Skeletal muscle cell (primary cell): Measurements from ENCODE around the gene CUEDC1.
A peak's percentile ranks its signal among the peaks of the same experiment; 100 is the strongest.
"Not testable (repeated sequence)": the region's sequence is repeated elsewhere in the genome, so short reads cannot be mapped to it uniquely, and the experiment has no call there.

ENCODE experiments used
- DNase-seq: peaks from one replicate; pipeline ENCODE4 v3.0.0-alpha.2; 2010; ENCODE audit warnings: low read depth
- H3K4me3 ChIP-seq: 2 replicates; pipeline ENCODE4 v1.5.1; 2011; ENCODE audit warnings: low read depth, mild to moderate bottlenecking, control low read depth, low read length, moderate library complexity

CUEDC1 gene

GRCh38 chr17:57922745-57923144, 32.5 kb downstream of the CUEDC1 start:
- not testable (repeated sequence) for DNase-seq, H3K4me3 ChIP-seq

GRCh38 chr17:57920916-57921703, 34.1 kb downstream of the CUEDC1 start:
- no peak for DNase-seq
- H3K4me3 ChIP-seq, result no peak overlapping the region

- H3K4me3 ChIP-seq, result no peak overlapping the region
- no peak for DNase-seq
Measured at GRCh38 chr17:57919918-57920317, 35.3 kb downstream of the CUEDC1 start.

GRCh38 chr17:57918017-57918895, 37.0 kb downstream of the CUEDC1 start:
- no peak for DNase-seq
- H3K4me3 ChIP-seq, result no peak overlapping the region

- H3K4me3 ChIP-seq, result no peak overlapping the region
- no peak for DNase-seq
Measured at GRCh38 chr17:57916925-57917858, 38.0 kb downstream of the CUEDC1 start.

- no peak overlapping the region for H3K4me3 ChIP-seq
- no peak for DNase-seq
Measured at GRCh38 chr17:57915985-57916757, 39.0 kb downstream of the CUEDC1 start.

- DNase-seq, result no peak
- no peak overlapping the region for H3K4me3 ChIP-seq
Measured at GRCh38 chr17:57915544-57915943, 39.7 kb downstream of the CUEDC1 start.

- no peak overlapping the region for H3K4me3 ChIP-seq
- DNase-seq, result no peak
Measured at GRCh38 chr17:57914273-57915142, 40.7 kb downstream of the CUEDC1 start.

GRCh38 chr17:57913575-57914272, 41.5 kb downstream of the CUEDC1 start:
- H3K4me3 ChIP-seq, result no peak overlapping the region
- no peak for DNase-seq

GRCh38 chr17:57911834-57912673, 43.2 kb downstream of the CUEDC1 start:
- no peak overlapping the region for H3K4me3 ChIP-seq
- peak; percentile 25 for DNase-seq

GRCh38 chr17:57910462-57911420, 44.5 kb downstream of the CUEDC1 start:
- H3K4me3 ChIP-seq, result no peak overlapping the region
- DNase-seq, result no peak

GRCh38 chr17:57909551-57909950, 45.7 kb downstream of the CUEDC1 start:
- DNase-seq, result no peak
- H3K4me3 ChIP-seq, result no peak overlapping the region

- DNase-seq, result no peak
- no peak overlapping the region for H3K4me3 ChIP-seq
Measured at GRCh38 chr17:57908278-57908677, 46.9 kb downstream of the CUEDC1 start.

GRCh38 chr17:57906910-57907309, 48.3 kb downstream of the CUEDC1 start:
- DNase-seq, result no peak
- H3K4me3 ChIP-seq, result no peak overlapping the region

- DNase-seq, result no peak
- H3K4me3 ChIP-seq, result no peak overlapping the region
Measured at GRCh38 chr17:57905875-57906455, 49.2 kb downstream of the CUEDC1 start.
